Measurements from ENCODE around the gene COASY.

DNA sequence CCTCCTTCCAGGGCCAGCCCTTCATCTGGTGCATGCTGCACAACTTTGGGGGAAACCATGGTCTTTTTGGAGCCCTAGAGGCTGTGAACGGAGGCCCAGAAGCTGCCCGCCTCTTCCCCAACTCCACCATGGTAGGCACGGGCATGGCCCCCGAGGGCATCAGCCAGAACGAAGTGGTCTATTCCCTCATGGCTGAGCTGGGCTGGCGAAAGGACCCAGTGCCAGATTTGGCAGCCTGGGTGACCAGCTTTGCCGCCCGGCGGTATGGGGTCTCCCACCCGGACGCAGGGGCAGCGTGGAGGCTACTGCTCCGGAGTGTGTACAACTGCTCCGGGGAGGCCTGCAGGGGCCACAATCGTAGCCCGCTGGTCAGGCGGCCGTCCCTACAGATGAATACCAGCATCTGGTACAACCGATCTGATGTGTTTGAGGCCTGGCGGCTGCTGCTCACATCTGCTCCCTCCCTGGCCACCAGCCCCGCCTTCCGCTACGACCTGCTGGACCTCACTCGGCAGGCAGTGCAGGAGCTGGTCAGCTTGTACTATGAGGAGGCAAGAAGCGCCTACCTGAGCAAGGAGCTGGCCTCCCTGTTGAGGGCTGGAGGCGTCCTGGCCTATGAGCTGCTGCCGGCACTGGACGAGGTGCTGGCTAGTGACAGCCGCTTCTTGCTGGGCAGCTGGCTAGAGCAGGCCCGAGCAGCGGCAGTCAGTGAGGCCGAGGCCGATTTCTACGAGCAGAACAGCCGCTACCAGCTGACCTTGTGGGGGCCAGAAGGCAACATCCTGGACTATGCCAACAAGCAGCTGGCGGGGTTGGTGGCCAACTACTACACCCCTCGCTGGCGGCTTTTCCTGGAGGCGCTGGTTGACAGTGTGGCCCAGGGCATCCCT, 18.5 kb upstream of the COASY start:
- TF ChIP-seq, protein P1, sequence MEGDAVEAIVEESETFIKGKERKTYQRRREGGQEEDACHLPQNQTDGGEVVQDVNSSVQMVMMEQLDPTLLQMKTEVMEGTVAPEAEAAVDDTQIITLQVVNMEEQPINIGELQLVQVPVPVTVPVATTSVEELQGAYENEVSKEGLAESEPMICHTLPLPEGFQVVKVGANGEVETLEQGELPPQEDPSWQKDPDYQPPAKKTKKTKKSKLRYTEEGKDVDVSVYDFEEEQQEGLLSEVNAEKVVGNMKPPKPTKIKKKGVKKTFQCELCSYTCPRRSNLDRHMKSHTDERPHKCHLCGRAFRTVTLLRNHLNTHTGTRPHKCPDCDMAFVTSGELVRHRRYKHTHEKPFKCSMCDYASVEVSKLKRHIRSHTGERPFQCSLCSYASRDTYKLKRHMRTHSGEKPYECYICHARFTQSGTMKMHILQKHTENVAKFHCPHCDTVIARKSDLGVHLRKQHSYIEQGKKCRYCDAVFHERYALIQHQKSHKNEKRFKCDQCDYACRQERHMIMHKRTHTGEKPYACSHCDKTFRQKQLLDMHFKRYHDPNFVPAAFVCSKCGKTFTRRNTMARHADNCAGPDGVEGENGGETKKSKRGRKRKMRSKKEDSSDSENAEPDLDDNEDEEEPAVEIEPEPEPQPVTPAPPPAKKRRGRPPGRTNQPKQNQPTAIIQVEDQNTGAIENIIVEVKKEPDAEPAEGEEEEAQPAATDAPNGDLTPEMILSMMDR (IDR thresholded peaks at IDR 0.05): no peak
- no peak for TF ChIP-seq POLR2AphosphoS5 (IDR thresholded peaks at IDR 0.05)
- TF ChIP-seq POLR2A (IDR thresholded peaks at IDR 0.05): no peak

Measured in prostate gland (tissue), 2 donors.